Muscle of arm (tissue), 12 donors: Measurements from ENCODE around the gene ZYX. TPM values are rescaled to one million over a fixed set of nuclear protein-coding genes. Genes with fewer than 3 reads are reported as not detected.
A peak's percentile ranks its signal among the peaks of the same experiment; 100 is the strongest.

Experiments
- DNase-seq: peaks from one replicate; pipeline ENCODE4 v3.0.0-alpha.2; 2013
- polyA plus RNA-seq, 12 donors: library from polyadenylated mRNA; unstranded; fragments of 120-200 nt; gene quantifications; one replicate each; pipeline ENCODE4 v1.2.1, GENCODE V29; 2013; ENCODE audit not compliant: insufficient read length in 12 of 12

The ZYX gene
- polyA plus RNA-seq, 12 donors: 151 to 656 (median 188) TPM; not detected in 1

GRCh38 chr7:143360788-143361551, 20.2 kb upstream of the ZYX start:
- no peak for DNase-seq

GRCh38 chr7:143361552-143362130, 19.5 kb upstream of the ZYX start:
- DNase-seq: no peak

DNA sequence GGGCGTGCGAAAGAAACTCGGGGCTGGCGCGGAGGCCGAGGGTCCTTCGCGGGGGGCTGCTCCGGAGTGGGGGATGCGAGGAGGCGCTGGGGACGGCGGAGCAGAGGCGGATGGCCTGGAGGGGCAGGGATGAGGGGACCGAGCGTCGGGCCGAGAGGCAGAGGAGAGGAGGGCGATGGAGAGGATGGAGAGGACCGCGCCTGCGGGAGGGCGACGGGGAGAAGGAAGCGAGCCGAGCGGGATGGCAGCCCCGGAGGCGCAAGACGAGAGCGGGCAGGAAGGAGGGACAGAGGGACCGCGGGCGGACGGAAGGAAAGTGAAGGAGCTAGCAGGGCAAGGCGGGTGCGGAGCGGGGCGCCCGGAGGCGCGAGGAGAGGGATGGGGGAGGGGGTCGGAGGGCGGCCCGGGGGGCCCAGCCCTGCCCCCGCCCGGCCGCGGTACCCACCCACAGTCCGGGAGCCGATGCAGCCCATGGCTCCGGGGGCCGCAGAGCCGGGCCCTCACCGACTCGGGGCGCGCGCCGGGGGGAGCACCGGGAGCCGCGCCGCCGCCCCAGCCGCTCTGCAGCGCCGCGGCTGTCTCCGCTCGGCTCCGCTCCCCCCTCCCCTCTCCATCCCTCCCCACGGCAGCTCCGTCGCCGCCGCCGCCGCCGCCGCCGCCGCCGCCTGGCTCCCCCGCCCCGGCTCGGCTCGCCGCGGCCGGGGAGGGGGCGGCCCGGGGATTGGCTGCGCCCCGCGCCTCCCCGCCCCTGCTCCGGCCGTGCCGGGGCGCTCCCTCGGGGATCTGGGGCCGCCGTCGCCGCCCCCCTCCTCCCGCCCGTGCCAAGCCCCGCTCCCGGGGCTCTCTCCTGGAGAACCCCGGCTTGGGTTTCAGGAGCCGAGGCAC, 18.8 kb upstream of the ZYX start, which contains the start of gene FAM131B:
Gene FAM131B (minus strand): TSS at position 583 of the 885 bp plus-strand sequence. CDS start 110 bp downstream, at position 473.
- no peak for DNase-seq

DNA sequence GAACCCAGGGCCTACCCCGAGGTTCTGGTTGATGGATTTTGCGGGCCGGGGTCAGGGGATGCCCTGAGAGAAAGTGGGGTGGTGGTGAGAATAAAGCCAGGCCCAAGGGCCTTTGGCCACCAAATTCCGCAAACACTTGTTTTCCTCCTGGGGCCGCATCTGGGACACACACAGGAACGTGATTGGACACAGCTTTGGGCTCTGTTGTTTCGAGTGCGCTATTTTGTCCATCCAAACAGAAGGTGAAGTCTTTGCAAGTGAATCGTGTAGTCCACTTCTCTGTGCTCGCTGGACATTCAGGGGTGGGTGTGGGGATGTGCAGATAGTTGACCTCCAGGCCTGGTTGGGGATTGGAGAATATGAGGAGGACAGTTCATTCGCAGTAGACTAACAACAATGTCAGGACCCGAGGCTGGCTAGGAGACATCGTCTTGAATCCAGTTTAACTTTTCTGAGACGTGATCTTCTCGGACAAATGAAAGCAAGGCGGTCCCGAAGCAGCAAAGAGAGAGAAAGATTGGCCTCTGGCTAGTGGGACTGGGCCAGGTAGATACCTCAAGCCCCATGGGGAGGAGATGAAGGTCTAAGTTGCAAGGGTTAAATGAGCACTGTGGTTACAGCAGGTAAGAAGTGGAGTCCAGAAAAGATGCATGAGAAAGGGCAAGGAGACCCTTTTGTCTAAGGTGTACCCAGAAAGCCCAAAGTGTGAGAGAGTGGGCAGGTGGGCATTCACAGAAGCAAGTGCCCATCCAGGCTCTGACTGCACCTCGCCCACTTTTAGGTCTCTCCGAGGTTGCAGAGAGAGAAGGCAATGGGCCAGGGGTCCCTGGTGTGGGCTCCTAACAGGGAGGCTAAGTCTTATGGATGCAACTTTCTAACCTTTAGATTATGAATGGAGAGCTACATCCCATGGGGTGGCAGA, 17.9 kb upstream of the ZYX start:
- DNase-seq: no peak

GRCh38 chr7:143367972-143368371, 13.2 kb upstream of the ZYX start:
- DNase-seq: no peak

DNA sequence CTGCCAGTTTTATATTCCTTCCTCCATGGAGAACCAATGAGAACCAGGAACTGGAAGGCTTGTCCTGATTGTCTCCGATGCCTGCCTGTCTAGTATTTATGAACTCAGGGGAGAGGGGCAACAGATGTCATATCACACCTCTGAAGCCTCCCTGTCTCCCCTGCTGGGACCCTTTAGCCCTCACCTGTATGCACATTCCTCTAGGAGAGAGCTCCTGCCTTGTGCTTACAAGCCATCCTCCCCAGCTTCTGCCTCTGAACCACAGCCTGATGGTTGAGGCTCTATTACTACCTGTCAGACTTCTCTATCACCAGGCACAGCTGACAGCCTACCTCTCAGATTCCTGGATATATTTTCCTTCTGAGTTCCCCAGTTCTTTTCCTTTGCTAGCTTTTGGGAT, 12.8 kb upstream of the ZYX start:
- DNase-seq: no peak

DNA sequence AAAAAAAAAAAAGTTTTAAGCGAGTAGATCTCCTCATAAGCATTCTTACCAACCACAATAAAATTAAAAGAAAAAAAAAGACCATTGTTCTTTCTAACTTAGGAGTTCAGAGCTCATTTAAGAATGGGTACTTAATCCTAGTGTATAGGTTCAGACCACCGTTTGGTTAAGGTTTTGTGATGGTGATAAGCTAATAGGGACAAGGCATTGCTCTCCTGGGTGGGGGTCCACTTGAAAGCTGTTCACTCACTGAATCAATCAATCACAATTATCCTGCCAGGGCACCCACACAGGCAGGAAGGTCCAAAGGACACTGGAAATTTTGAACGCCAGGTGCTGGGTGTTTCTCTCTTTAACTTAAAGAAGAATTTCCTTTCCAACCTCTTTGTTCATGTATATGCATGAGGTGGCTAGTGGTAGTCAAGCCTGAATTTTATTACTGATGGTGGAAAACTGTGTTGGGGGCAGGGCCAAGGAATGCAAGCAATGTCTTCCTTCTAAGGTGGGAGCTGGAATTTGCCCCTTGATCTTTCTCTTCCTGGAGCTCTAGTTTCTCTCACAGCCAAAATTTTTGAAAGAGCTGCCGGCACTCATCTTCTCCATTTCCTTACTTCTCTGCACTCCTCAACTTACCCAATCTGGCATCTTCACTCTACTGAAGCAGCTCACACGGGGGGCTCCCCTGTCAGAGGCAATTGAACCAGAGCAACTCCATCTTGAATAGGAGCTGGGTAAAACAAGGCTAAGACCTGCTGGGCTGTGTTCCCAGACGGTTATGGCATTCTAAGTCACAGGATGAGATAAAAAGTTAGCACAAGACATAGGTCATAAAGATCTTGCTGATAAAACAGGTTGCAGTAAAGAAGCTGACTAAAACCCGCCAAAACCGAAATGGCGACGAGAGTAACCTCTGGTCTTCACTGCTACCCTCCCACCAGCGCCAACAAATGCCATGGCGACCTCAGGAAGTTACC, 11.2 kb upstream of the ZYX start:
- no peak for DNase-seq

GRCh38 chr7:143372070-143372469, 9.1 kb upstream of the ZYX start:
- no peak for DNase-seq

DNA sequence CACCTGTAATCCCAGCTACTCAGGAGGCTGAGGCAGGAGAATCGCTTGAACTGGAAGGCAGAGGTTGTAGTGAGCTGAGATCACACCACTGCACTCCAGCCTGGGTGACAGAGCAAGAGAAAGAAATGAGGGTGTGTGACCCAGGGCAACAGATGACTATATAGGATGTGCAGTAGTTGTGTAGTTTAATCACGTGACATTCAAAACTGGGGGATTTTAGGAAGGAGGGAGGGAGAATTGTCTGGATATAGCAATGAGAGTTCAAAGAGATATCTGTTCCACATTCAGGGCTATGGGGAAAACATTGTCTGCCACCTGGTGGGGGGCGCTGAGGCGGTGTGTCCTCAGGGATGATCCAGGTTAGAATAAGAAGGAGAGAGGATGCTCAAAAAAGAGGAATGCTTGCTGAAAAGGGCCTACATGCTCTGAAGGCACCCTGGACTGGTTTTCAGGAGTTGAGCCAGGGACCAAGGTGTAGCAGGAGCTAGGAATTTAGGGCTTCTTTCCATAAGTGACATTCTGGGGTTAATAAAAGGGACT, 7.8 kb upstream of the ZYX start:
- no peak for DNase-seq

- no peak for DNase-seq
These were observed 6.6 kb upstream of the ZYX start for GRCh38 chr7:143374561-143374960.

GRCh38 chr7:143375298-143376034, 5.7 kb upstream of the ZYX start:
- no peak for DNase-seq

- DNase-seq: no peak
These were observed 4.7 kb upstream of the ZYX start for GRCh38 chr7:143376396-143376795.

DNA sequence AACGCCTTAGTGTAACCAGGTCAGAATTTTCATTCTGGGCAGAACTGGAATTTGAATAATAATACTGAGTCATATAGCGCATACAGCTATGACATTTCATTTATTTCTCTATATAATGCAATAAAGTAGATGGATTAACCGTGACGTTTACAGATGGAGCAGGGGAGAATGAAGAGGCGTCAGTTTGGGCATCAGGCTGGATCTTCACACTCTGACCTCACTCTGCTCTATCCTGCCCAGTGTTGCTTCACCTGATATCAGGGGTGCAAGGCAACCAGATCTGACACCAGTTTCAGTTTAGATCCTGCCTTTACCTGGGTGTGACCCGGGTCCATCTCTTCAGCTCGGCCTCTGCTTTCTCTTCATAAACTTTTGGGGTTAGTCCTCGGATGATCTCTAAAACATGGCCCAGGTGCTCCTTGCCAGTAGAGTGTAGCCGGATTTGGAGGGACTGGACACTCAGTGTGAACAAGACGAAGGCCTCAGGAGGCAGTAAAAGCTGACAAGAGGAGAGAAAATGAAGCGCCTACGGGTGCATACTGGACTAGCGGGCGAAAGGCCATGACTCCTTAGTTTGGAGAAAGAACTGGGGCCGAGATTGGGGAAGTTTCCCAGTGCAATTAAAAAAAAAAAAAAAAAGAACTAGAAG, 1.4 kb upstream of the ZYX start:
- no peak for DNase-seq

GRCh38 chr7:143380260-143380645, 892 bp upstream of the ZYX start:
- peak; percentile 94 for DNase-seq

GRCh38 chr7:143381427-143382125, 431 bp downstream of the ZYX start:
- peak; percentile 83 for DNase-seq

- no peak for DNase-seq
These were observed 1.1 kb downstream of the ZYX start for GRCh38 chr7:143382126-143382790.
